Esophagus muscularis mucosa (tissue), 4 donors: Measurements from ENCODE around the gene ZXDC.

Source experiments
- CTCF ChIP-seq, 3 experiments: fragments of 200-600 bp in 2 of 3; fragments of 450-650 bp in 1 of 3; sonication (generic) in 2 of 3; IDR thresholded peaks; one replicate each; pipeline ENCODE4 v1.5.1; 2017 to 2019; ENCODE audit warnings: antibody characterized with exemption in 3 of 3, mild to moderate bottlenecking in 2 of 3, moderate library complexity in 1 of 3
- EP300 ChIP-seq: sonication (generic); formaldehyde crosslinking; IDR thresholded peaks from one replicate; pipeline ENCODE4 v1.6.1; 2017; ENCODE audit warnings: antibody characterized with exemption
- POLR2A ChIP-seq: fragments of 450-650 bp; IDR thresholded peaks from one replicate; pipeline ENCODE4 v1.6.1; 2017; ENCODE audit warnings: antibody characterized with exemption, moderate library complexity, mild to moderate bottlenecking, low read depth
- POLR2AphosphoS5 ChIP-seq, 2 donors: sonication (generic); formaldehyde crosslinking; IDR thresholded peaks; one replicate each; pipeline ENCODE4 v1.6.1; 2017; ENCODE audit warnings: antibody characterized with exemption in 2 of 2

- TF ChIP-seq CTCF (IDR thresholded peaks at IDR 0.05) (no peak), EP300 (no peak), POLR2A (no peak), POLR2AphosphoS5 (IDR thresholded peaks at IDR 0.05) (no peak)
These were observed 10.3 kb upstream of the ZXDC start for GRCh38 chr3:126485956-126486355.
